Left renal pelvis (tissue), 4 donors: ENCODE measurements around the gene ZMIZ1. TPM values are rescaled to one million over a fixed set of nuclear protein-coding genes. Genes with fewer than 3 reads are reported as not detected.

Source experiments
- DNase-seq, 4 donors: peaks; one replicate each; pipeline ENCODE4 v3.0.0-alpha.2; 2013; ENCODE audit warnings: low read depth in 4 of 4, low spot score in 3 of 4
- polyA plus RNA-seq, 4 donors: library from polyadenylated mRNA; unstranded; fragments of 120-200 nt; gene quantifications; one replicate each; pipeline ENCODE4 v1.2.1, GENCODE V29; 2013; ENCODE audit not compliant: insufficient read length in 4 of 4

The ZMIZ1 gene
- polyA plus RNA-seq, 4 donors, result 72.7 to 108 (median 72.8) TPM

GRCh38 chr10:79344502-79345195, 275.9 kb downstream of the ZMIZ1 start:
- no peak for DNase-seq

- DNase-seq, result no peak
Measured at GRCh38 chr10:79345241-79346011, 276.7 kb downstream of the ZMIZ1 start.

GRCh38 chr10:79346012-79346340, 277.2 kb downstream of the ZMIZ1 start:
- DNase-seq, result no peak

GRCh38 chr10:79346388-79347225, 277.8 kb downstream of the ZMIZ1 start:
- DNase-seq, result no peak

- DNase-seq, result peak; percentile 75 to 83 (median 81)
Measured at GRCh38 chr10:79347226-79347893, 278.6 kb downstream of the ZMIZ1 start, which contains the start of gene PPIF. PPIF (plus strand) TSS chr10:79347469; CDS start chr10:79347549, 80 bp downstream.

GRCh38 chr10:79347894-79348639, 279.3 kb downstream of the ZMIZ1 start:
- DNase-seq, result no peak

- DNase-seq, result no peak
Measured at GRCh38 chr10:79348640-79348988, 279.8 kb downstream of the ZMIZ1 start.

- no peak for DNase-seq
Measured at GRCh38 chr10:79349072-79349491, 280.3 kb downstream of the ZMIZ1 start.

- peak in 1 of 4 donors; percentile 15 for DNase-seq
Measured at GRCh38 chr10:79349766-79350406, 281.1 kb downstream of the ZMIZ1 start.

- DNase-seq, result no peak
Measured at GRCh38 chr10:79350407-79351154, 281.8 kb downstream of the ZMIZ1 start.

- no peak for DNase-seq
Measured at GRCh38 chr10:79351332-79351731, 282.6 kb downstream of the ZMIZ1 start.

- no peak for DNase-seq
Measured at GRCh38 chr10:79352035-79352877, 283.5 kb downstream of the ZMIZ1 start.

- DNase-seq, result no peak
Measured at GRCh38 chr10:79353000-79353406, 284.2 kb downstream of the ZMIZ1 start.

- DNase-seq, result no peak
Measured at GRCh38 chr10:79353726-79354125, 285.0 kb downstream of the ZMIZ1 start.

GRCh38 chr10:79354141-79354540, 285.4 kb downstream of the ZMIZ1 start:
- DNase-seq, result no peak

- no peak for DNase-seq
Measured at GRCh38 chr10:79354615-79355014, 285.8 kb downstream of the ZMIZ1 start.

GRCh38 chr10:79355420-79356017, 286.8 kb downstream of the ZMIZ1 start:
- no peak for DNase-seq
